ENCODE results near the gene FASN.

Gene FASN

DNA sequence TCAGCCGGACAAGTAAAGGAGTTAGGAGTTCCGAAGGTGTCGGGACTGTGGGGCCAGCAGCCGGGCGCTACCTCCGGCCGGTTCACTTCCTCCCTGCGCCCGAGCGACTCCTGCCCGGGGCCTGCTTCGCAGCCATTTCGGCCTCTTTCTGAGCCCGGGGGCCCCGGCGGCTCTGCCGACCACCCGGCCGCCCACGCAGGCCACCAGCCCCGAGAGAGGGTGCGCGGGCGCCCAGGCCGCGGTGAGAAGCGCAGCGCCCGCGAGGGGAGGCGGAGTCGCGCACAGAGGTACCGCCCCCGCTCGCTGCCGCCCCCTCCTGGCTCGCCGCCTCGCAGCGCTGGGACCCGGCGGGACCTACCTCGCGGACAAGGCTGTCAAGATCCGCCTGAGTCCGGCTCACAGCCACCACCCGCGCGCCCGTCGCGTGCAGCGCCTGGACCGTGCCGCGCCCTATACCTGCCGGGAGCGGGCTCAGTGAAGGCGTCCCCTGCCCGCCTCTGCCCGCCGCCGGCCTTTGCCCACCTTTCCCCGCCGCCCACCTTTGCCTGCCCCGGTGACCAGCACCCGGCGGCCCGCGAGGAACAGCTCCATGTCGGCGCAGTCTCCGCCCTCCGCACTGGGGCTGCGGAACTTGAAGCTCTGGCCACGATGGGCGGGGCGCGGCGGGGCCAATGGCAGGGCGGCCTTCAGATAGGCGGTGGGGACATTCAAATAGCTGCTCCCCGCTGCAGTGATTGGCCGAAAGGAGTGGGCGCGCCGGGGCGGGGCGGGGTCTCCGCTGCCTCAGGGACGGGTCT is 60.7 kb downstream of the FASN start, which contains the start of gene DCXR:
Gene DCXR, minus strand, starts transcription at position 606 of the 797 bp plus-strand sequence. Its CDS starts 15 bp downstream, at position 591.
- peaks cover 7% of the 10 kb centered on the region; the same call in 1 of the 2 replicates for H3K79me2 ChIP-seq (ENCODE audit: insufficient read depth, low read length)
- H3K9me3 ChIP-seq (ENCODE audit: insufficient read depth, low read depth, low read length): no peaks in the 10 kb centered on the region
- H3K27me3 ChIP-seq (ENCODE audit: insufficient read depth, low read length, poor library complexity, severe bottlenecking): no peaks in the 10 kb centered on the region
- peaks cover 8% of the 10 kb centered on the region for H3K4me1 ChIP-seq (ENCODE audit: insufficient read depth, low read length, poor library complexity, severe bottlenecking)
- H3F3A ChIP-seq (ENCODE audit: low read depth): no peaks in the 10 kb centered on the region
- peak within 1 kb of the TSS; percentile 94 for H3K4me2 ChIP-seq (ENCODE audit: low read depth, low read length, poor library complexity, severe bottlenecking)
- H3K9ac ChIP-seq (ENCODE audit: low read depth, low read length, poor library complexity, severe bottlenecking): peak within 1 kb of the TSS; percentile 89
- peaks cover 7% of the 10 kb centered on the region for H4K20me1 ChIP-seq (ENCODE audit: insufficient read depth, low read length, poor library complexity, severe bottlenecking)
- peak within 1 kb of the TSS; percentile 79 for H2AFZ ChIP-seq (ENCODE audit: low read length)
- H3K36me3 ChIP-seq (ENCODE audit: insufficient read depth, low read length): no peaks in the 10 kb centered on the region
- peak within 1 kb of the TSS; percentile 90 for H3K4me3 ChIP-seq (ENCODE audit: low read length, poor library complexity, severe bottlenecking)
- TF ChIP-seq, protein P1, sequence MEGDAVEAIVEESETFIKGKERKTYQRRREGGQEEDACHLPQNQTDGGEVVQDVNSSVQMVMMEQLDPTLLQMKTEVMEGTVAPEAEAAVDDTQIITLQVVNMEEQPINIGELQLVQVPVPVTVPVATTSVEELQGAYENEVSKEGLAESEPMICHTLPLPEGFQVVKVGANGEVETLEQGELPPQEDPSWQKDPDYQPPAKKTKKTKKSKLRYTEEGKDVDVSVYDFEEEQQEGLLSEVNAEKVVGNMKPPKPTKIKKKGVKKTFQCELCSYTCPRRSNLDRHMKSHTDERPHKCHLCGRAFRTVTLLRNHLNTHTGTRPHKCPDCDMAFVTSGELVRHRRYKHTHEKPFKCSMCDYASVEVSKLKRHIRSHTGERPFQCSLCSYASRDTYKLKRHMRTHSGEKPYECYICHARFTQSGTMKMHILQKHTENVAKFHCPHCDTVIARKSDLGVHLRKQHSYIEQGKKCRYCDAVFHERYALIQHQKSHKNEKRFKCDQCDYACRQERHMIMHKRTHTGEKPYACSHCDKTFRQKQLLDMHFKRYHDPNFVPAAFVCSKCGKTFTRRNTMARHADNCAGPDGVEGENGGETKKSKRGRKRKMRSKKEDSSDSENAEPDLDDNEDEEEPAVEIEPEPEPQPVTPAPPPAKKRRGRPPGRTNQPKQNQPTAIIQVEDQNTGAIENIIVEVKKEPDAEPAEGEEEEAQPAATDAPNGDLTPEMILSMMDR (conservative IDR thresholded peaks at IDR 0.05; ENCODE audit: low read length): peak; percentile 67
- no peak for TF ChIP-seq EZH2phosphoT487 (IDR thresholded peaks at IDR 0.05; ENCODE audit: borderline replicate concordance)
- no peaks in the 10 kb centered on the region for H3K9me2 ChIP-seq (replicated peaks; ENCODE audit: low read depth, low read length)

DNA sequence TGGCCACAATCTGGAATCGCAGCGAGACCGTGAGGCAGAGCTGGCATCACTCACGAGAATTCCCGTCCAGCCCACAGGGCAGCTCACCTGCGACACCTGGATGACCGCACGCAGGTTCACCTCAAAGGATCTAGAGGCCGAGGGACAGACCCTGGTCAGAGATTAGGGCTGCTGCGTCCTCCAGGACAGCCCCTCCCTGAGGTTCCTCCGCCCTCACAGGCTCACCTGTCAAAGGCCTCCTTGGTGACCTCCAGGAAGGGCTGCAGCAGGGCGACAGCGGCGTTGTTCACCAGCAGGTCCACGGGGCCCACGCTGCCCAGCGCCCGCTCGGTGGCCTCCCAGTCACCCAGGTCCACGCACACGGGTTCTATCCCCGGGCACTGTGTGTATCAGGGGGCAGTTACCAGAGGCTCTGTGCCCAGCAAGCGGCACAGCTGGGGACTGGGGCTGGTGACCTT is 61.4 kb downstream of the FASN start:
- Histone ChIP-seq H3K9ac (ENCODE audit: low read depth, low read length, poor library complexity, severe bottlenecking) (peak overlapping the region; percentile 89), H3K27me3 (ENCODE audit: insufficient read depth, low read length, poor library complexity, severe bottlenecking) (no peaks in the 10 kb centered on the region), H3K79me2 (ENCODE audit: insufficient read depth, low read length) (peaks cover 7% of the 10 kb centered on the region; the same call in 1 of the 2 replicates), H4K20me1 (ENCODE audit: insufficient read depth, low read length, poor library complexity, severe bottlenecking) (peaks cover 7% of the 10 kb centered on the region), H3K4me3 (ENCODE audit: low read length, poor library complexity, severe bottlenecking) (peak overlapping the region; percentile 90), H3K9me2 (replicated peaks; ENCODE audit: low read depth, low read length) (no peaks in the 10 kb centered on the region), H3K4me2 (ENCODE audit: low read depth, low read length, poor library complexity, severe bottlenecking) (peak overlapping the region; percentile 94), H2AFZ (ENCODE audit: low read length) (no peak overlapping the region; the same call in 1 of the 2 replicates), H3F3A (ENCODE audit: low read depth) (no peaks in the 10 kb centered on the region), H3K4me1 (ENCODE audit: insufficient read depth, low read length, poor library complexity, severe bottlenecking) (peaks cover 11% of the 10 kb centered on the region), H3K36me3 (ENCODE audit: insufficient read depth, low read length) (no peaks in the 10 kb centered on the region), H3K9me3 (ENCODE audit: insufficient read depth, low read depth, low read length) (no peaks in the 10 kb centered on the region)
- no peak for TF ChIP-seq EZH2phosphoT487 (IDR thresholded peaks at IDR 0.05; ENCODE audit: borderline replicate concordance)
- TF ChIP-seq, protein P1 (conservative IDR thresholded peaks at IDR 0.05; ENCODE audit: low read length): no peak

DNA sequence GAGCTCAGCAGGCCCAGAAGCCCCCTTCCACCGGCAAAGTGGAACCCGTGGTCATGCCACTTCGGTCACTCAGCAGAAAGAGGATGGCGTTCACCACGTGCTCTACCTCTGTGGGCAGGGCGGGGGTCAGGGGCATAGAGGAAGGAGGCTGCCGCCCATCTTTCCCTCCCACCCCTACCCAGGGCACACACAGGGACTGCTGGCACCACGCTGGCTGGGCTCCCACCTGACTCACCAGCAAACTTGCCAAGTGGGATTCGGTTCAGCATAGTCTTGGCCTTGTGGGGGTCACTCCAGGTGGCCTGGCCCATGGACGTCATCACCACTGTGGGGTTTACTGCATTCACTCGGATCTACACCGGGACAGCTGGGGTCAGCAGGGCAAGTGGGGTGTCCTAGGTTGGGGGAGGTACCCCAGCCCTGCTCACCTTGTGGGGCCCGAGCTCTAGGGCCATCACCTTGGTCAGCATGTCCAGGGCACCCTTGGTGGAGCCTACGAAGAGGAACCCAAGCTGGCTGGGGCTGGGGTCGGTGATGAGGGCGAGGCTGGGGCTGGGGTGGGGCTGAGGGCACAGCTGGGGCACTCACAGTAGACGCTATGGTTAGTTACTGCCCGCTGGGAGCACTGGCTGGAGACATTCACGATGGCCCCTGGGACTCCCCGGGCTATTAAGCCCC is 61.9 kb downstream of the FASN start:
- Histone ChIP-seq H3K4me3 (ENCODE audit: low read length, poor library complexity, severe bottlenecking) (peak overlapping the region; percentile 90), H3K4me1 (ENCODE audit: insufficient read depth, low read length, poor library complexity, severe bottlenecking) (peaks cover 11% of the 10 kb centered on the region), H3K9me2 (replicated peaks; ENCODE audit: low read depth, low read length) (no peaks in the 10 kb centered on the region), H3K27me3 (ENCODE audit: insufficient read depth, low read length, poor library complexity, severe bottlenecking) (no peaks in the 10 kb centered on the region), H3K36me3 (ENCODE audit: insufficient read depth, low read length) (no peaks in the 10 kb centered on the region), H3K4me2 (ENCODE audit: low read depth, low read length, poor library complexity, severe bottlenecking) (peak overlapping the region; percentile 94), H3K9ac (ENCODE audit: low read depth, low read length, poor library complexity, severe bottlenecking) (peak overlapping the region; percentile 89), H4K20me1 (ENCODE audit: insufficient read depth, low read length, poor library complexity, severe bottlenecking) (peaks cover 7% of the 10 kb centered on the region), H3K79me2 (ENCODE audit: insufficient read depth, low read length) (peaks cover 7% of the 10 kb centered on the region; the same call in 1 of the 2 replicates), H3F3A (ENCODE audit: low read depth) (no peaks in the 10 kb centered on the region), H3K9me3 (ENCODE audit: insufficient read depth, low read depth, low read length) (no peaks in the 10 kb centered on the region), H2AFZ (ENCODE audit: low read length) (no peak overlapping the region)
- TF ChIP-seq, protein P1 (conservative IDR thresholded peaks at IDR 0.05; ENCODE audit: low read length): no peak
- TF ChIP-seq EZH2phosphoT487 (IDR thresholded peaks at IDR 0.05; ENCODE audit: borderline replicate concordance): no peak
